ENCODE measurements around the gene TIMM22.
A peak's percentile ranks its signal among the peaks of the same experiment; 100 is the strongest.

The TIMM22 gene

GRCh38 chr17:1022278-1023024 lies 25.5 kb downstream of the TIMM22 start:
- TF ChIP-seq, protein P1, sequence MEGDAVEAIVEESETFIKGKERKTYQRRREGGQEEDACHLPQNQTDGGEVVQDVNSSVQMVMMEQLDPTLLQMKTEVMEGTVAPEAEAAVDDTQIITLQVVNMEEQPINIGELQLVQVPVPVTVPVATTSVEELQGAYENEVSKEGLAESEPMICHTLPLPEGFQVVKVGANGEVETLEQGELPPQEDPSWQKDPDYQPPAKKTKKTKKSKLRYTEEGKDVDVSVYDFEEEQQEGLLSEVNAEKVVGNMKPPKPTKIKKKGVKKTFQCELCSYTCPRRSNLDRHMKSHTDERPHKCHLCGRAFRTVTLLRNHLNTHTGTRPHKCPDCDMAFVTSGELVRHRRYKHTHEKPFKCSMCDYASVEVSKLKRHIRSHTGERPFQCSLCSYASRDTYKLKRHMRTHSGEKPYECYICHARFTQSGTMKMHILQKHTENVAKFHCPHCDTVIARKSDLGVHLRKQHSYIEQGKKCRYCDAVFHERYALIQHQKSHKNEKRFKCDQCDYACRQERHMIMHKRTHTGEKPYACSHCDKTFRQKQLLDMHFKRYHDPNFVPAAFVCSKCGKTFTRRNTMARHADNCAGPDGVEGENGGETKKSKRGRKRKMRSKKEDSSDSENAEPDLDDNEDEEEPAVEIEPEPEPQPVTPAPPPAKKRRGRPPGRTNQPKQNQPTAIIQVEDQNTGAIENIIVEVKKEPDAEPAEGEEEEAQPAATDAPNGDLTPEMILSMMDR (IDR thresholded peaks at IDR 0.05): no peak
- peak overlapping the region; percentile 5 to 36 for H3K4me3 ChIP-seq
- H3K27me3 ChIP-seq: no peaks in the 10 kb centered on the region
- intact Hi-C loops (cut with DNase I; ENCODE audit: low total_unique reads): no loop called here
- H3K9me3 ChIP-seq: no peaks in the 10 kb centered on the region
- H3K27ac ChIP-seq: peak overlapping the region; percentile 77 to 81
- peaks cover 6 to 81% (median 73%) of the 10 kb centered on the region in 4 donors for H3K4me1 ChIP-seq
- peak; percentile 76 to 97 for DNase-seq
- H3K36me3 ChIP-seq: peaks cover 0 to 35% (median 0%) of the 10 kb centered on the region in 3 donors

GRCh38 chr17:1024076-1024475 lies 27.1 kb downstream of the TIMM22 start:
- intact Hi-C loops (cut with DNase I; ENCODE audit: low total_unique reads): no loop called here
- Histone ChIP-seq H3K4me3 (no peak overlapping the region), H3K36me3 (peaks cover 0 to 40% (median 0%) of the 10 kb centered on the region in 3 donors), H3K27me3 (no peaks in the 10 kb centered on the region), H3K27ac (peak overlapping the region; percentile 77 to 81), H3K4me1 (peaks cover 6 to 82% (median 74%) of the 10 kb centered on the region in 4 donors), H3K9me3 (no peaks in the 10 kb centered on the region)
- DNase-seq: no peak
- TF ChIP-seq, protein P1 (IDR thresholded peaks at IDR 0.05): no peak

DNA sequence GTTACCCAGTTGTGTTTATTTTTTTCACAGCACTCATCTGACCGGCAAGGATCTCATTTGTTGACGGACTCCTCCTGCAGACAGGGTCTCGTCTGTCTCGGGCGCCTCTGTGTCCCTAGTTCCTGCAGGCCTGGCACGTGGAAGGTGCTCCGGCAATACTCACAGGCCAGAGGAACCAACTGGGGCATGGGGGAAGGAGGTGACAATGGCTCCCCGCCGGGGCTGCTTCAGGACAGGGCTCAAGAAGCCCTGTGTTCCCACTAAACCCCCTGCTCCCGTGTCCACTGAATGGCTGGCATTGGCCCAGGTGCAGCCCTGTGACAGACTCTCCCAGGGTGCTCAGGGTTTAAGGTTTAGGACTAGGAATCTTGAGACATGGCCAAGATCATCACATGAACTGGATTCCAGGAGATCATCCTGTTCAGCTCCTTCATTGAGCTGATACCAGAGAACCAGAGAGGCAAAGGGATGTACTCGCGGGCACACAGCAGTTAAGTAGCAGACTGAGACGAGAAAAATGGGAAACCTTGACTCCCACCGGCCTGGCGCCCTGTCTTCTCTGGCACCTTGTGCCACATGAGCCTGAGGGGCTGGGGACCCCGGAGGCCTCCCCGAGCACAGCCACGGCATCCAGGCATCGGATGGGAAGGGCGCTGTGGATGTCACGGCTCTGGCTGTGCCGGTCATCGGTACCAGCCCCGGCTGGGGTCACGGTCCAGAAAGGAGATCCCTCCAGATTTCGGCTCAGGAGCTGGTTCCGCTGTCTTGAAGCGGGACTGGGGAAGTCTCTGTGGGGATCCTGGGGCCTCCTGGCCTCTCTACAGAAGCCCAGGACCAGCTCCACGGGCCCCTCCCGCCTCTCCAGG lies 29.0 kb downstream of the TIMM22 start:
- Histone ChIP-seq H3K4me1 (peaks cover 3 to 82% (median 71%) of the 10 kb centered on the region in 4 donors), H3K9me3 (no peaks in the 10 kb centered on the region), H3K4me3 (no peak overlapping the region), H3K36me3 (peaks cover 0 to 27% (median 0%) of the 10 kb centered on the region in 3 donors), H3K27ac (peak overlapping the region; percentile 75 to 82), H3K27me3 (no peaks in the 10 kb centered on the region)
- TF ChIP-seq, protein P1 (IDR thresholded peaks at IDR 0.05): no peak
- intact Hi-C loops (cut with DNase I; ENCODE audit: low total_unique reads): no loop called here
- DNase-seq: no peak

DNA sequence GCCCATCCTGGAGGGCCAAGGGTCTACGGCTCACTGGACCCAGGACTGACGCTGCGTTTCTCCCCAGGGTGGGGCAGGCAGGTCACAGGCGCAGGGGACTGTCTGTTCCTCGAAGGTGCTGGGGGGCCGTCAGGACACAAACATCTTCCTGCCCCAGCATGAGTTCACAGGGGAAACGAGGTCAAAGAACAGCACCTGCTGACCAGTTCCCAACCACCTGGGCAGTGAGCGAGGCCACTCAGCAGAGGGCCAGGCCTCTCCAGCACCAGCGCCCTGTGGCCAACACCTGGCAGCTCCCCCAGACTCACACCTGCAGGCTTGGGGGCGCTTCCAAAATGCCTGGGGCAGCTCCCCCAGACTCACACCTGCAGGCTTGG lies 29.7 kb downstream of the TIMM22 start:
- Histone ChIP-seq H3K4me1 (peaks cover 3 to 82% (median 72%) of the 10 kb centered on the region in 4 donors), H3K4me3 (no peak overlapping the region), H3K9me3 (no peaks in the 10 kb centered on the region), H3K36me3 (peaks cover 0 to 27% (median 0%) of the 10 kb centered on the region in 3 donors), H3K27me3 (no peaks in the 10 kb centered on the region), H3K27ac (peak overlapping the region; percentile 75 to 82)
- TF ChIP-seq, protein P1 (IDR thresholded peaks at IDR 0.05): no peak
- intact Hi-C loops (cut with DNase I; ENCODE audit: low total_unique reads): no loop called here
- no peak for DNase-seq

DNA sequence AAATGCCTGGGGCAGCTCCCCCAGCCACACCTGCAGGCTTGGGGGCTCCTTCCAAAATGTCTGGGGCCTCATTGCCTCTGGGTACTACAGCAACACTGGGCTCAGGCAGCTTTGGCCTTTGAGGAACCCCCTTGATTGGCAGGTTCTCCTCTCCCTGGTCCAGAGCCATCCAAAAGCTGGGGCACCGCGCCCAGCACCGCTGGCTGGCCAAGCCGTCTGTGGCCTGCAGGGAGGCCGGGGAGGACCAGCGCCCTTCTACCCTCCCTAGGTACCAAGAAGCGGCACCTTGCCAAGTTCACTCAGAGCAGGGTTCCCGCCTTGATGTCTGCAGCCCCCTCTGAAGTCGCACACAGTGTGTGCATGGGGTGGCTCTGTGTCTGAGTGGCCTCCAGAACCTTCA lies 30.1 kb downstream of the TIMM22 start:
- Histone ChIP-seq H3K9me3 (no peaks in the 10 kb centered on the region), H3K27ac (peak overlapping the region; percentile 75 to 82), H3K27me3 (no peaks in the 10 kb centered on the region), H3K36me3 (peaks cover 0 to 27% (median 0%) of the 10 kb centered on the region in 3 donors), H3K4me1 (peaks cover 3 to 82% (median 70%) of the 10 kb centered on the region in 4 donors), H3K4me3 (no peak overlapping the region)
- intact Hi-C loops (cut with DNase I; ENCODE audit: low total_unique reads): no loop called here
- DNase-seq: no peak
- TF ChIP-seq, protein P1 (IDR thresholded peaks at IDR 0.05): no peak
